T-helper 17 cell (primary cell): ENCODE measurements around the gene SMIM32. TPM values are rescaled to one million over a fixed set of nuclear protein-coding genes. Genes with fewer than 3 reads are reported as not detected.

Experiments
- ATAC-seq: fragments of 150-1000 bp; cut with Tn5 transposase; 2 replicates; pipeline ENCODE4 v1.10.0; 2021; ENCODE audit warnings: mild to moderate bottlenecking, moderate library complexity
- DNase-seq, 3 donors: peaks; one replicate each; pipeline versions ENCODE4 v3.0.0 to v3.0.0-alpha.2; 2020 to 2021
- H3K9me3 ChIP-seq: one replicate; pipeline ENCODE4 v1.7.0; 2013; ENCODE audit warnings: low read length, mild to moderate bottlenecking; ENCODE audit not compliant: control insufficient read depth, poor library complexity, severe bottlenecking
- H3K27ac Mint-ChIP-seq: one replicate; pipeline ENCODE4 v1.8.0; 2022; ENCODE audit warnings: mild to moderate bottlenecking, moderate library complexity, mixed read lengths
- H3K27me3 Mint-ChIP-seq: one replicate; pipeline ENCODE4 v1.8.0; 2022; ENCODE audit warnings: mixed read lengths
- H3K36me3 Mint-ChIP-seq: one replicate; pipeline ENCODE4 v1.8.0; 2022; ENCODE audit warnings: low read depth, mixed read lengths
- H3K4me1 Mint-ChIP-seq: one replicate; pipeline ENCODE4 v1.8.0; 2022; ENCODE audit warnings: mild to moderate bottlenecking, mixed read lengths
- H3K4me3 Mint-ChIP-seq: one replicate; pipeline ENCODE4 v1.8.0; 2022; ENCODE audit warnings: mild to moderate bottlenecking, moderate library complexity, mixed read lengths
- total RNA-seq, 4 donors: library from RNA in 2 of 4; stranded (reverse) in 2 of 4; gene quantifications; one replicate each; pipeline ENCODE4 v1.2.3 and lab custom pipeline; 2022 to 2026

The SMIM32 gene
- total RNA-seq, 2 donors from 2014 or later = not detected

- H3K9me3 ChIP-seq = no peaks in the 10 kb centered on the region
- ATAC-seq = no peak
- Mint-ChIP-seq H3K4me1 (peaks cover 3% of the 10 kb centered on the region), H3K27ac (no peak overlapping the region), H3K27me3 (peaks cover 59% of the 10 kb centered on the region), H3K36me3 (no peaks in the 10 kb centered on the region), H3K4me3 (no peak overlapping the region)
- DNase-seq = no peak
Observed at GRCh38 chr5:136202469-136203205, 9.7 kb upstream of the SMIM32 start.

- no peaks in the 10 kb centered on the region for H3K9me3 ChIP-seq
- Mint-ChIP-seq H3K36me3 (no peaks in the 10 kb centered on the region), H3K27me3 (peaks cover 59% of the 10 kb centered on the region), H3K4me3 (no peak overlapping the region), H3K4me1 (peaks cover 3% of the 10 kb centered on the region), H3K27ac (no peak overlapping the region)
- ATAC-seq (no peak), DNase-seq (no peak)
Observed at GRCh38 chr5:136201870-136202269, 8.9 kb upstream of the SMIM32 start.

GRCh38 chr5:136200761-136201160 is 7.8 kb upstream of the SMIM32 start:
- DNase-seq = no peak
- no peak for ATAC-seq
- Mint-ChIP-seq H3K27ac (no peak overlapping the region), H3K4me3 (no peak overlapping the region), H3K4me1 (peaks cover 3% of the 10 kb centered on the region), H3K27me3 (peaks cover 65% of the 10 kb centered on the region), H3K36me3 (no peaks in the 10 kb centered on the region)
- no peaks in the 10 kb centered on the region for H3K9me3 ChIP-seq

GRCh38 chr5:136200130-136200529 is 7.2 kb upstream of the SMIM32 start:
- Mint-ChIP-seq H3K4me3 (no peak overlapping the region), H3K27ac (no peak overlapping the region), H3K27me3 (peaks cover 71% of the 10 kb centered on the region), H3K4me1 (peaks cover 3% of the 10 kb centered on the region), H3K36me3 (no peaks in the 10 kb centered on the region)
- no peaks in the 10 kb centered on the region for H3K9me3 ChIP-seq
- ATAC-seq = no peak
- DNase-seq = no peak

GRCh38 chr5:136199408-136199807 is 6.4 kb upstream of the SMIM32 start:
- no peaks in the 10 kb centered on the region for H3K9me3 ChIP-seq
- Mint-ChIP-seq H3K4me1 (peaks cover 3% of the 10 kb centered on the region), H3K4me3 (no peak overlapping the region), H3K27me3 (peaks cover 78% of the 10 kb centered on the region), H3K27ac (no peak overlapping the region), H3K36me3 (no peaks in the 10 kb centered on the region)
- DNase-seq (no peak), ATAC-seq (no peak)

GRCh38 chr5:136198453-136198852 is 5.5 kb upstream of the SMIM32 start:
- Mint-ChIP-seq H3K36me3 (no peaks in the 10 kb centered on the region), H3K4me1 (peaks cover 3% of the 10 kb centered on the region), H3K4me3 (no peak overlapping the region), H3K27ac (no peak overlapping the region), H3K27me3 (peaks cover 78% of the 10 kb centered on the region)
- ATAC-seq (no peak), DNase-seq (no peak)
- no peaks in the 10 kb centered on the region for H3K9me3 ChIP-seq

GRCh38 chr5:136197462-136198142 is 4.6 kb upstream of the SMIM32 start:
- H3K4me3 Mint-ChIP-seq = no peak overlapping the region
- peaks cover 2% of the 10 kb centered on the region for H3K36me3 Mint-ChIP-seq
- H3K27ac Mint-ChIP-seq = no peak overlapping the region
- H3K27me3 Mint-ChIP-seq = peaks cover 77% of the 10 kb centered on the region
- no peaks in the 10 kb centered on the region for H3K9me3 ChIP-seq
- no peak for ATAC-seq
- peaks cover 5% of the 10 kb centered on the region for H3K4me1 Mint-ChIP-seq
- DNase-seq = no peak

GRCh38 chr5:136195971-136196820 is 3.2 kb upstream of the SMIM32 start:
- no peak for ATAC-seq
- no peak overlapping the region for H3K27ac Mint-ChIP-seq
- DNase-seq = no peak
- peaks cover 2% of the 10 kb centered on the region for H3K36me3 Mint-ChIP-seq
- peaks cover 77% of the 10 kb centered on the region for H3K27me3 Mint-ChIP-seq
- H3K9me3 ChIP-seq = no peaks in the 10 kb centered on the region
- H3K4me1 Mint-ChIP-seq = peaks cover 2% of the 10 kb centered on the region
- H3K4me3 Mint-ChIP-seq = no peak overlapping the region

- no peaks in the 10 kb centered on the region for H3K9me3 ChIP-seq
- Mint-ChIP-seq H3K27me3 (peaks cover 74% of the 10 kb centered on the region), H3K4me3 (no peak overlapping the region), H3K36me3 (peaks cover 2% of the 10 kb centered on the region), H3K27ac (no peak overlapping the region), H3K4me1 (peaks cover 2% of the 10 kb centered on the region)
- no peak for ATAC-seq
- no peak for DNase-seq
Observed at GRCh38 chr5:136194576-136194975, 1.6 kb upstream of the SMIM32 start.

GRCh38 chr5:136193322-136193935 is 467 bp upstream of the SMIM32 start:
- H3K9me3 ChIP-seq = no peaks in the 10 kb centered on the region
- Mint-ChIP-seq H3K27ac (no peak overlapping the region), H3K4me1 (peaks cover 2% of the 10 kb centered on the region), H3K27me3 (peaks cover 81% of the 10 kb centered on the region), H3K36me3 (peaks cover 4% of the 10 kb centered on the region), H3K4me3 (no peak overlapping the region)
- ATAC-seq (no peak), DNase-seq (no peak)

GRCh38 chr5:136192015-136192525 is 892 bp downstream of the SMIM32 start:
- ATAC-seq = no peak
- DNase-seq = no peak
- peaks cover 8% of the 10 kb centered on the region for H3K36me3 Mint-ChIP-seq
- no peaks in the 10 kb centered on the region for H3K9me3 ChIP-seq
- H3K4me1 Mint-ChIP-seq = peaks cover 2% of the 10 kb centered on the region
- no peak overlapping the region for H3K27ac Mint-ChIP-seq
- H3K4me3 Mint-ChIP-seq = no peak overlapping the region
- H3K27me3 Mint-ChIP-seq = peaks cover 69% of the 10 kb centered on the region

- H3K4me3 Mint-ChIP-seq = no peak overlapping the region
- H3K9me3 ChIP-seq = no peaks in the 10 kb centered on the region
- peaks cover 67% of the 10 kb centered on the region for H3K27me3 Mint-ChIP-seq
- ATAC-seq (no peak), DNase-seq (no peak)
- no peak overlapping the region for H3K27ac Mint-ChIP-seq
- H3K36me3 Mint-ChIP-seq = peaks cover 8% of the 10 kb centered on the region
- H3K4me1 Mint-ChIP-seq = peaks cover 2% of the 10 kb centered on the region
Observed at GRCh38 chr5:136191304-136192014, 1.5 kb downstream of the SMIM32 start.
